Activated CD4-positive, alpha-beta T cell treated with anti-CD3 and anti-CD28 coated beads, Interleukin-2, amount 10 ng/mL, durations not matched to agents 24 days and 14 days (primary cell): ENCODE data around the gene DAPK3. TPM values are rescaled to one million over a fixed set of nuclear protein-coding genes. Genes with fewer than 3 reads are reported as not detected.

Source experiments
- DNase-seq: peaks from one replicate; pipeline ENCODE4 v3.0.0; 2022
- H3K27ac Mint-ChIP-seq: one replicate; pipeline ENCODE4 v1.8.0; 2022; ENCODE audit warnings: mild to moderate bottlenecking, mixed read lengths
- H3K27me3 Mint-ChIP-seq: one replicate; pipeline ENCODE4 v1.8.0; 2022; ENCODE audit warnings: mixed read lengths
- H3K36me3 Mint-ChIP-seq: one replicate; pipeline ENCODE4 v1.8.0; 2022; ENCODE audit warnings: low read depth, mild to moderate bottlenecking, mixed read lengths
- H3K4me1 Mint-ChIP-seq: one replicate; pipeline ENCODE4 v1.8.0; 2021; ENCODE audit warnings: mixed read lengths
- H3K4me3 Mint-ChIP-seq: one replicate; pipeline ENCODE4 v1.8.0; 2022; ENCODE audit warnings: mild to moderate bottlenecking, moderate library complexity, mixed read lengths
- H3K9me3 Mint-ChIP-seq: one replicate; pipeline ENCODE4 v1.8.0; 2021; ENCODE audit warnings: mixed read lengths
- intact Hi-C: fragments of 100-400 bp; cut with micrococcal nuclease; formaldehyde crosslinking; loops from one replicate; pipeline ENCODE4 v1.15.1; 2023
- total RNA-seq: library from RNA; stranded (reverse); gene quantifications from 2 replicates; pipeline ENCODE4 v1.2.3, GENCODE V29; 2022

DAPK3 gene
- total RNA-seq, 1 donor from 2014 or later = 46.7 TPM

GRCh38 chr19:3985643-3986259 is 14.9 kb upstream of the DAPK3 start:
- peak overlapping the region; percentile 93 for H3K27ac Mint-ChIP-seq
- H3K4me1 Mint-ChIP-seq = peaks cover 33% of the 10 kb centered on the region
- DNase-seq = no peak
- H3K4me3 Mint-ChIP-seq = peak overlapping the region; percentile 94
- H3K27me3 Mint-ChIP-seq = no peaks in the 10 kb centered on the region
- intact Hi-C loops = loop anchor here (1.0 to 5.0 kb wide), 7 partner anchors 15 to 223 kb away; partner anchors contain the start of genes ANKRD24, APBA3, DAPK3 and MRPL54
- H3K9me3 Mint-ChIP-seq = peaks cover 1% of the 10 kb centered on the region
- peaks cover 44% of the 10 kb centered on the region for H3K36me3 Mint-ChIP-seq

GRCh38 chr19:3984908-3985642 is 14.2 kb upstream of the DAPK3 start, which contains the start of gene EEF2:
EEF2 (minus strand) TSS chr19:3985463; CDS start chr19:3985380, 83 bp downstream.
- Mint-ChIP-seq H3K9me3 (no peaks in the 10 kb centered on the region), H3K4me1 (peaks cover 31% of the 10 kb centered on the region), H3K27me3 (no peaks in the 10 kb centered on the region), H3K27ac (peak within 1 kb of the TSS; percentile 93), H3K36me3 (peaks cover 49% of the 10 kb centered on the region), H3K4me3 (peak within 1 kb of the TSS; percentile 94)
- intact Hi-C loops = loop anchor here (1.0 to 5.0 kb wide), 5 partner anchors 14 to 223 kb away; partner anchors contain the start of genes ANKRD24, APBA3, DAPK3 and MRPL54
- DNase-seq = peak; percentile 97

- intact Hi-C loops = loop anchor here (2.0 kb wide), 1 partner anchor 14 kb away; the partner anchor contains the start of gene DAPK3
- Mint-ChIP-seq H3K4me1 (peaks cover 30% of the 10 kb centered on the region), H3K36me3 (peaks cover 52% of the 10 kb centered on the region), H3K9me3 (no peaks in the 10 kb centered on the region), H3K27ac (peak overlapping the region; percentile 93), H3K27me3 (no peaks in the 10 kb centered on the region), H3K4me3 (peak overlapping the region; percentile 94)
- no peak for DNase-seq
Observed at GRCh38 chr19:3984584-3984907, 13.6 kb upstream of the DAPK3 start.

GRCh38 chr19:3983936-3984583 is 13.2 kb upstream of the DAPK3 start:
- peak overlapping the region; percentile 94 for H3K4me3 Mint-ChIP-seq
- intact Hi-C loops = loop anchor here (2.0 kb wide), 1 partner anchor 13 kb away; the partner anchor contains the start of gene DAPK3
- DNase-seq = peak; percentile 66
- peak overlapping the region; percentile 93 for H3K27ac Mint-ChIP-seq
- peaks cover 30% of the 10 kb centered on the region for H3K4me1 Mint-ChIP-seq
- H3K27me3 Mint-ChIP-seq = no peaks in the 10 kb centered on the region
- H3K36me3 Mint-ChIP-seq = peaks cover 57% of the 10 kb centered on the region
- H3K9me3 Mint-ChIP-seq = no peaks in the 10 kb centered on the region

- DNase-seq = no peak
- H3K9me3 Mint-ChIP-seq = no peaks in the 10 kb centered on the region
- intact Hi-C loops = no loop called here
- H3K27me3 Mint-ChIP-seq = no peaks in the 10 kb centered on the region
- peak overlapping the region; percentile 94 for H3K4me3 Mint-ChIP-seq
- peaks cover 30% of the 10 kb centered on the region for H3K4me1 Mint-ChIP-seq
- peak overlapping the region; percentile 93 for H3K27ac Mint-ChIP-seq
- H3K36me3 Mint-ChIP-seq = peaks cover 60% of the 10 kb centered on the region
Observed at GRCh38 chr19:3983542-3983914, 12.6 kb upstream of the DAPK3 start.

GRCh38 chr19:3982701-3983541 is 12.0 kb upstream of the DAPK3 start:
- intact Hi-C loops = no loop called here

GRCh38 chr19:3981736-3982681 is 11.1 kb upstream of the DAPK3 start:
- no peaks in the 10 kb centered on the region for H3K27me3 Mint-ChIP-seq
- peak overlapping the region; percentile 94 for H3K4me3 Mint-ChIP-seq
- peaks cover 72% of the 10 kb centered on the region for H3K36me3 Mint-ChIP-seq
- H3K9me3 Mint-ChIP-seq = no peaks in the 10 kb centered on the region
- DNase-seq = peak; percentile 60
- H3K27ac Mint-ChIP-seq = peak overlapping the region; percentile 87
- peaks cover 27% of the 10 kb centered on the region for H3K4me1 Mint-ChIP-seq
- intact Hi-C loops = no loop called here

More at GRCh38 chr19:3982701-3983541, 12.0 kb upstream of the DAPK3 start:
- peaks cover 63% of the 10 kb centered on the region for H3K36me3 Mint-ChIP-seq
- H3K27ac Mint-ChIP-seq = peak overlapping the region; percentile 87
- H3K27me3 Mint-ChIP-seq = no peaks in the 10 kb centered on the region
- no peaks in the 10 kb centered on the region for H3K9me3 Mint-ChIP-seq
- DNase-seq = peak; percentile 61
- peak overlapping the region; percentile 94 for H3K4me3 Mint-ChIP-seq
- peaks cover 32% of the 10 kb centered on the region for H3K4me1 Mint-ChIP-seq

- H3K4me3 Mint-ChIP-seq = no peak overlapping the region
- intact Hi-C loops = no loop called here
Observed at GRCh38 chr19:3981373-3981735, 10.5 kb upstream of the DAPK3 start.

GRCh38 chr19:3980353-3981251 is 9.7 kb upstream of the DAPK3 start:
- peaks cover 84% of the 10 kb centered on the region for H3K36me3 Mint-ChIP-seq
- no peaks in the 10 kb centered on the region for H3K27me3 Mint-ChIP-seq
- peak; percentile 61 for DNase-seq
- H3K9me3 Mint-ChIP-seq = no peaks in the 10 kb centered on the region
- intact Hi-C loops = no loop called here
- peaks cover 19% of the 10 kb centered on the region for H3K4me1 Mint-ChIP-seq
- no peak overlapping the region for H3K4me3 Mint-ChIP-seq
- H3K27ac Mint-ChIP-seq = no peak overlapping the region

More at GRCh38 chr19:3981373-3981735, 10.5 kb upstream of the DAPK3 start:
- DNase-seq = no peak
- Mint-ChIP-seq H3K9me3 (no peaks in the 10 kb centered on the region), H3K27ac (no peak overlapping the region), H3K4me1 (peaks cover 23% of the 10 kb centered on the region), H3K27me3 (no peaks in the 10 kb centered on the region), H3K36me3 (peaks cover 77% of the 10 kb centered on the region)

- H3K4me3 Mint-ChIP-seq = no peak overlapping the region
- no peaks in the 10 kb centered on the region for H3K27me3 Mint-ChIP-seq
- peaks cover 82% of the 10 kb centered on the region for H3K36me3 Mint-ChIP-seq
- H3K4me1 Mint-ChIP-seq = peaks cover 17% of the 10 kb centered on the region
- intact Hi-C loops = no loop called here
- peak; percentile 62 for DNase-seq
- no peaks in the 10 kb centered on the region for H3K9me3 Mint-ChIP-seq
- no peak overlapping the region for H3K27ac Mint-ChIP-seq
Observed at GRCh38 chr19:3979674-3980352, 8.9 kb upstream of the DAPK3 start.

GRCh38 chr19:3979289-3979673 is 8.4 kb upstream of the DAPK3 start:
- peaks cover 17% of the 10 kb centered on the region for H3K4me1 Mint-ChIP-seq
- H3K36me3 Mint-ChIP-seq = peaks cover 76% of the 10 kb centered on the region
- intact Hi-C loops = no loop called here
- H3K9me3 Mint-ChIP-seq = no peaks in the 10 kb centered on the region
- no peaks in the 10 kb centered on the region for H3K27me3 Mint-ChIP-seq
- H3K27ac Mint-ChIP-seq = no peak overlapping the region
- H3K4me3 Mint-ChIP-seq = no peak overlapping the region
- no peak for DNase-seq
